Endometrial microvascular endothelial cells (primary cell): ENCODE data around the gene PXDN. TPM values are rescaled to one million over a fixed set of nuclear protein-coding genes. Genes with fewer than 3 reads are reported as not detected.

ENCODE experiments used
- in situ Hi-C: cut with HindIII; loops from 2 replicates; pipeline ENCODE4 v1.10.0; 2017; ENCODE audit warnings: low sequenced_read_pairs, low pct_unique_long_range_greater_than_20kb; ENCODE audit errors: inconsistent ontology term
- total RNA-seq: library from RNA; depleted of rRNA; stranded (reverse); fragments of >200 nt; gene quantifications from one replicate; pipeline ENCODE4 v1.2.3, GENCODE V29; 2015; ENCODE audit errors: inconsistent ontology term

PXDN gene
- total RNA-seq, 1 donor from 2014 or later = 246 TPM

DNA sequence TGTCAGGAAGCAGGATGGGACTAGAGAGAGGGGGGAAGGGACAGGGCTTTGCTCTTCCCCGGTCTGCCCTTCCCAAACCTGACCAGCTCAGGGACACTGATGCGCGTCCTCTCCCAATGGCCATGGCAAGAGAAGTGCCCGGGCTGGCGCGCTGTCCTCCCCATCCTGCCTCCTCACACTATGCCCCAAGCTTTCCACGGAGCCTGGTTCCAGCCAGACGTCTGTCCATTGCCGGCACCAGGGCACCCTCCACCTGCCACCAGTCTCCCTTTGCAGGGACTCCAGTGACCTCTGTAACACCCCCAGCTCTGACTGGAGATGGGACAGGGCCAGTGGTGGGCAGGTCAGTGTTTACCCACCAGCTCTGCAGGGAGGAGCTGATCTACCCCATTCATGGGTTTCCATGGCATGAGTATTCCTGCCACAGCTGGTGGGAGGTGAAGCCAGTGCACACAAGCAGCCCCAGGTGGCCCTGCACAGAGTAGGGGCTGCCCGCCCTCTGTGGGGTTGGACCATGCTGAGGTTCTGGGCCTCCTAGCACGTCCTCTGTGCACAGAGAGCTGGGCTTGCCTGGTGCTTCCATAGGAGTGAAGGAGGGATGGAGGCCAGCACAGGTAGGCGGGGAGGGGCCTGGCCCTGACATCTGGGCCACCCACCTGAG lies 109.5 kb downstream of the PXDN start:
- in situ Hi-C loops = no loop called here

DNA sequence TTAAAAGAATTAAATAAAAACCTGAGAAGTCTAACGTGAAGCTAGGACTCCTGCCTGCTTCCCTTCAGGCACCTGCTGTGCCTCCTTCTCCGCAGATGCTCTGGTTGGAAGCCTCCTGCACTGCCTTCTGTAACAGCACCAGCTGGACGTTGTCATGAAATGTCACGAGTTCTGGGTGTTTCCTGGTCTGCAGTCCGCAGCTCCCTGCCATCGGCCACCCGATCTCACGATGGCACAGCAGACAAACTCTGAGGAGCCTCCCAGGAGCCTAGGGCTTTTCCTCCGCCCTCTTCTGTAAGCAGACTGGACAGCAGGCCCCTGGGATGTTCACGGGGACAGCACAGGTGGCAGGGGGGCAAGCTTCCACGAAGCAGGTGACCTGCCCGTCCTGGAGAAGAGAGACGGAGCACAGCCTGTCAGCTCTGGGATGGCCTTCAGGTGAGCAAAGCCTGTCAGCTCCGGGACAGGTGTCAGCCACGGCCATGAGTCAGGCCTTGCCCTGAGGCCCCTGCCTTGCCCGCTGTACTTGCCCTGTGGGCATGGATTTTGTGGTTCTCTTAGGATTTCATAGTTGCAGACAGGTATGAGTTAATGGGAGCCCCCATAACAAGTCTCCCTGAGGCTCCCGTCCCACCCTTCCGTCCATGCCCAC lies 110.3 kb downstream of the PXDN start:
- in situ Hi-C loops = no loop called here

DNA sequence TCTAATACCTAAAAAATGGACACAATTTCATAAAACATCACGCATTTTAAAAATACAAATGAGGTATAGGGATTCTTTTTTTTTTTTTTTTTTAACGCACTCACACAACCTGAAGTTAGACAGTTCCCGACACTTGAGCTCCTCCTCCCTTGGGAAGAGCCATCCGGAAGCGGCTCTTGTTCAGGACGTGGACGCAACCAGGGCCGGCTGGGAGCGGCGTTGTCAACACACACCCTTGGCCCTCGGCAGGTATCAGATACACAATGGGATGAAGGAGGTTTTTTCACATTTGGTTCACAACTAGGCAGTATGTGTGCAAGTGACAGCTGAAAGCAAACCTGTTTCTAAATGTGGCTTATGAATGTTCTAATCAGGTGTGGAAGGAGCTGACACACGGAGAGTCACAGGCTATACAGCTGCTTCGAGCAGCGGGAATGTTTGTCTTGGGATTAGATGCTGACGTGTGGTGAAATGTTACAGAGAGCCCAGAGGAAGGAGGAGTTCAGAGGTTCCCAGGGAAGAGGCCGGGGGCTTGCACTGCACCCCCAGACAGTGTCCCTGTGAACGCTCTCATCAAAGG lies 111.1 kb downstream of the PXDN start:
- in situ Hi-C loops = no loop called here

DNA sequence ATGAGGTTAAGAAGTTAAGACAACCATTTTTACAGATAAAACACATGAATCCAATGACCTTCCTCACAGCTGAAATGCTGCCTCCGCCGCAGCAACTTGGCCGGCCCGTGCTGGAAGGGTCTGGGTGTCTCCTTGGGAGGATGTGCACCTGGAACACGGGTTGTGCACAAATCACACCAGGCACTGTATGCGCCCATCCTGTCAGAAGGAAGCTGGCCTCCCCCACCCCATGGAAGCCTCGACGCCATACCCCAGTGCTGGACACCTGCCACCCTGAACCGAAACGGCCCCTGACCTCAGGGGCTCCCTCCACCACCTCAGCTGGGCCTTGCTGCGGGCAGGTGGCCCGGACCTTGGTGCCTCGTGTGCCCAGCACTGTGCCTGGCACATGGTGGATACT lies 111.8 kb downstream of the PXDN start:
- in situ Hi-C loops = no loop called here

DNA sequence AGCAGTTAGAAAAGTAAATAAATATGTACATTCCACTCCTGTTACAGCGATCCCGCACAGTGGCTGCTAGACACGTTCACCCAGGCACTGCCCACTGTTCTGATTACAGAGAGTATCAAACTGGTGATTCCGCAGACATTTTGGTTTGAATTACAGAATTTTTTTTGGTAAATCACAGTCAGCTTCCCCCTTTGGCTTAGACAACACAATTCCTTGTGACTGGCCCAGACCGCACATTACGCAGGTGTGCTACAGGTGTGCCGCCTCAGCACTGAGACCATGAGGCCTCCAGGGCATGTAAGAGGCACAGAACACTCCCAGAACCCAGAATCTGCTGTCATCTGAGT lies 112.3 kb downstream of the PXDN start:
- in situ Hi-C loops = no loop called here

DNA sequence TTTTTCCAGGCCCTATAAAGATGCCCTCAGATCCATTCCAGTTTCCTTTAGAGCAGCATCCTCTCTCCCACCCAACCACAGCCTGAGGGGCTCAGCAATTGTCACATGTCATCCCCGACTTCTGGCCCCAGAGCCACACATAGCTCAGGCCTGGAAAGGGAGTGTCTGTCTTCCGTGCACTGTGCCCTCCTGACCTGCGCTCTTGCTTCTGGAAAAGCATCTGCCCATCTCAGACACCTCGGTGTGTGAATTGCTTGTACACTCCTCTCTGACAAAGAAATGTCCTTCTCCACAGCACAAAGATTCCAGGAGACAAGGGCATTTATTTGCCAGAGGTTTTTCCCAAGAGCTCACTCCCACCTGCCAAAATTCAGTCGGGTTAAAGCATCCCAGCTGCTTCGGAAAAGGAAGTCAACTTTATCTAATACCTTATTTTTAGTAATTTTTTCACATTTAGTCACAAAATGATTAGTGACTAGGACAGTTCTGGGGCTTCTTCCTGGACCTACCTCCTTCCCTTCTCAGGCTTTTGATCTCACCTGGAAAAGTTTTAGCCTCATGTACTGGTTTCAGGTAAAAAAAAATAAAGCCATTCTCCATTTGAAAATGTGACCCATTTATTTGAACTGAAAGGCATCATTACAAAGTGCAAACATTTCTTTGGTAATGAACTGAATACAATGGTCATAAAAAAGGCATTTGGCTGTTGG lies 112.9 kb downstream of the PXDN start:
- in situ Hi-C loops = no loop called here

DNA sequence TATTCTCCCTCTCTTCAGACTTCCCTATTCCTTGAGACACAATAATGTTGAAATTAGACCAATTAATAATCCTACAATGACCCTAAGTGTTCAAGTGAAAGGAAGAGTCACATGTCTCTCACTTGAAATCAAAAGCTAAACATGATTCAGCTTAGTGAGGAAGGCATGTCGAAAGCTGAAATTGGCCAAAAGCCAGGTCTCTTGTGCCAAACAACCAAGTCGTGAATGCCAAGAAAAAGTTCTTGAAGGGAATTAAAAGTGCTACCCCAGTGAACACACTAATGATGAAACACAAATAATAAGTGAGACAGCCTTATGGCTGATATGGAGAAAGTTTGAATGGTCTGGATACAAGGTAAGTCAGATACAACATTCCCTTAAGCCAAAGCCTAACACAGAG lies 115.4 kb downstream of the PXDN start:
- in situ Hi-C loops = loop anchor here (10.0 kb wide), 1 partner anchor 46 kb away; no protein-coding TSS in a partner anchor

DNA sequence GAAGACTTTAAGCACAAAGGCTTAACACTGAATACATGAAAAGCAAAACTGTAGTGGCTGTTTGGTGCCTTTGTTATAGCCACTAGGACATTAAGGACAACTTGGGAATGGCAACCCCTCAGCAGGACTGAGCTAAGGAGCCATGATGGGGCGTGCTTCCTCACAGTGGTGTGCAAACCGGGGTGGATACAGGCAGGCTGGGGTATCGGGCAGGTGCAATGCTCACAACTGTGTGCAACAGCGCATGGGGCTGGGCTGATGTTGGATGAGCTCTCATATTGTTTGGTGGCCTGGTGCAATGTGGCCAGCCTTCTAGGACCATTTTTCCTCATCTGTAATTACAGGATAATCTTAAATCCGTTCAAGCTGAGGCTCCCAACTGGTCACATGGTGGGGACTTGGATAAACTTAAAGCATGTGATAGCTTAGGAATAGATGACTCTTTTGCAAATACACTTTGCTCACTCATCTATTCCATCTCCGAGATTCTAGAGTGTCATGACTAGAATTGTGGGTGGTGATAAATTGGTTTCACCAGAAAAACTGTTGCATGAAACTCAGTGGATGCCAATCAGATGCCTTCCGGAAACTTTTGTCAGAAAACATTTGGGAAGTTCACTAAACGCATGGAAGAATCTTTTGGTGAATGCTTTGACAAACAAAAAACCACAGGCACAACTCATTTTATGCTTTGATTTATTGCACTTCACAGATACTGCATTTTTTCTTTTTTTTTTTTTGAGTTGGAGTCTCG lies 116.5 kb downstream of the PXDN start:
- in situ Hi-C loops = loop anchor here (10.0 kb wide), 1 partner anchor 47 kb away; no protein-coding TSS in a partner anchor

DNA sequence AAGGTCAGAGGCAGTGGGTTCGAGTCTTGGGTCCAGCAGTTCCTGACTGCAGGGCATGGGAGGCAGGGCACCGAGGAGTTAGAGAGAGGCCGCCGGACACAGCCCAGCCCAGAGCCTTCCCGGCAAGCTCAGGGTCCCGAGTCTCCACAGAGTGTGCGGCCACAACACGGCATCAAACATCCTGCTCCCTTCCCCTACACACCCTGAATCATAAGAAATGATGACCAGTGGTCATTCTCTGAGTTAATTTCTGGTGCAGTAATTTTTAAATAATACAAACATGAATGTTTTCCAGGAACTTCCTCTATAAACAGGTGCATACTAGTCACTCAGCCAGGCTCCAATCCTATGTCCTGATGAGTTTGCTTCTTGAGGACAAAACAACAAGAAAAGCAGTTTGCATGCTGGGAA lies 118.0 kb downstream of the PXDN start:
- in situ Hi-C loops = loop anchor here (10.0 kb wide), 1 partner anchor 49 kb away; no protein-coding TSS in a partner anchor

DNA sequence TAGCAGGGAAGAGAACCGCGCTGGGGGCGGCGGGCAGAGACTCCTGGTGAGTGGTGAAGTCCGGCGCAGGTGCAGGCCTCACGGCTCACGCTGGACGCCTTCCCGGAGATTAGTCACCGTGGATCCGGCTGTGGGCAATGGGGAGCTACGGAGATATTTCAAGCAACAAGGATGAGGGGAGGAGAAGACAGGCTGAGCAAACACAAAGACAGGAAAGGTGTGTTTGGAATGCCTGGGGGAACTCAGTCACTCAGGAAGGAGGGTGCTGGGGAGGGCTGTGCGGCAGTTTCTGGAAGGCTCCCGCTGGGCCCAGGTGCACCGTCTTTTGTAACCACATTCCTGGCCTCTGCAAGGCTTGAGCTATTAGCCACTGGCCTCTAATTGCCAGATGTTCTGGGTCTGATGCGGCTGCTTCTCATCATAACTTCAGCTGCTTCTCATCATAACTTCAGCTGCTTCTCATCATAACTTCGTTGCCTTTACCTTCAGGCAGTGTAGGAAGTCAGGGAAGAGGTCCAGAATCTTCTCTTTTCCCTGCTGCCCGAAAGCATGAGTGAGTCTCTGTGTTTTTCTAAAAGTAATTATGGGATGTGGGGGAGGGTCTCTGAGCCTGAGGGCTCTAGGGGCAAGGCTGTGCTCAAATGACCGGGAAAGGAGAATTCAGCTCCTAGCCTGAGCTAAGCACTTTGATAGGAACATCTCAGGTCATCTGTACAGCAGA lies 118.9 kb downstream of the PXDN start:
- in situ Hi-C loops = loop anchor here (10.0 kb wide), 1 partner anchor 49 kb away; no protein-coding TSS in a partner anchor

DNA sequence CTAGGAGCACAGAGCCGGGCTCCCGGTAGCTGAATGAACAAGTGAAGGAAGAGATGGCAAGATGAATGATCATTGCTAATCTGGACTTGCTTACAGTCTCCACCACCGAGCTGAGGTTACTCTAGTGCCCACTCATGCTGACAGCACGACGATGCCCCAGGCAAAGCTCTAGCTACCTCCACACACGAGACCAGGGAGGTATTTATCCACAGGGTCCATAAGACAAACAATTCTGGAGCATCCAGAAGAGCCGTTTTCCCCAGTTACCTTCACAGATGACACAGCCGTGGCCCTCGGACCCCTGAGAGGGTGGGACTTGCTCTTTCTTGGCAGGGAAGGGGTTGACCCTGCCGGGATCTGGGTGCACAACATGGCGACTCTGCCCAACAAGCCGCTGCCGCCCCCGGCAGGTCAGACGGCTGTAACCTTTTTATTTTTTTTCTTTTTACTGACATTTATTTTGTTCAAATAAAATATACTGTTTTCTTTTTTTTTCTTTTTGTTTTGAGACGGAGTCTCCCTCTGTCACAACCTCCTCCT lies 120.3 kb downstream of the PXDN start:
- in situ Hi-C loops = loop anchor here (10.0 kb wide), 1 partner anchor 51 kb away; no protein-coding TSS in a partner anchor

DNA sequence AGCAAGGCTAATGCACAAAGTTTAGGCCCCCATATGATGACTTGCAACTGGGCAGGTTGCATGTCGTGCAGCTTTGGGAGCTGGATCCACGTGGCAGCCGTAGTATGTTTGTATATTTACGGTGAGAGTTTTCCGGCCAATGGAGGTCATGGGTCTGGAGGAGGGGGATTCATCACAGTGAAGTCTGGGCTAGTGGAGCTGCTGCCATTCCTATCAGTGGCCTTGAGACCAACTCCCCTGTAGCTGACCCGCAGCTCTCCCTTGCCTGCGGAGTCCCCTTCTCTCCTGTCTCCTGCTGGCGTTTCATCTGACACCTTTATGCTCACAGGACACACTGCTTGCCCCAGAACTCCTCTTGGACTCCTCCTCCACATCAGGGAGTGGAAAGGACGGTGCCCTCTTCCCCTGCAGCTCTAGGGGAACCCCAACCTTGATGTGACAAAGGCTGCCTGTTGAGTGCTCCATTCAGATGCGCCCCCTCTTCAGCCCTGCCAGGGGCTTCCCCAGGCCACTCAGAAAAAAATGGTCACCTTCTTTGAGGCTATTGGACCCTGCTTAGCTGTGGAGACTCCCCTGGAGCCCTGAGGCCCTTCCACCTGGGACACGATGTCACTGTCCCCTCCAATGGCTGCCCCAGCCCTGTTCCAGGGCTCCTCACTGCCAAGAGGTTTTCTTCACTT lies 121.7 kb downstream of the PXDN start:
- in situ Hi-C loops = loop anchor here (10.0 kb wide), 1 partner anchor 52 kb away; no protein-coding TSS in a partner anchor

DNA sequence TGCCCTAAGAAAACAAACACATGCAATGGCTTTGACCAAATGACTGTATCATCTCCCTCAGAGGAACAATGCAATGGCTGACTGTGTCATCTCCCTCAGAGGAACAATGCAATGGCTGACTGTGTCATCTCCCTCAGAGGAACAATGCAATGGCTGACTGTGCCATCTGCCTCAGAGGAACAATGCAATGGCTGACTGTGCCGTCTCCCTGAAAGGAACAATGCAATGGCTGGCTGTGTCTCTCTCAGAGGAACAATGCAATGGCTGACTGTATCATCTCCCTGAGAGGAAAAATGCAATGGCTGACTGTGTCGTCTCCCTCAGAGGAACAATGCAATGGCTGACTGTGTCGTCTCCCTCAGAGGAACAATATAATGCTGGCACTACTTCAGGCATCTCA lies 122.3 kb downstream of the PXDN start:
- in situ Hi-C loops = loop anchor here (10.0 kb wide), 1 partner anchor 53 kb away; no protein-coding TSS in a partner anchor

DNA sequence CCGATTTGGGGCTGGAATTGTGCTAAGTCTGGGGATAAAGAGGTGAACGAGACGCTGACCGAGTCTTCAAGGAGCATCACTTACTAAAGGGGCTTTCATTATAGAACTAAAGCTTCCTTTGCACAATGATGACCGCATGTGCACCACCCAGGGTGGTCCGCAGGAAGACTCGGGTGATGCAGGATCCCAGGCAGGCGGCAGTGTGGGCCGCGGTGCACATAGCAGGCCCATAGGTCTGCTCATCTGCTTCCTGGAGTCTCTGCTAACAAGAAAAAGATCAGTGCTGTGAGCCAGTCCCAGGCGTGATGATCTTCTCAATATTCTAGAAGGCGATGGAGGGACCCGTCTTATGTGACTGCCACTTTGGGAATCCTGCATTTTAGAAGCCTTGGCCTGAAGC lies 122.8 kb downstream of the PXDN start:
- in situ Hi-C loops = loop anchor here (10.0 kb wide), 1 partner anchor 53 kb away; no protein-coding TSS in a partner anchor

DNA sequence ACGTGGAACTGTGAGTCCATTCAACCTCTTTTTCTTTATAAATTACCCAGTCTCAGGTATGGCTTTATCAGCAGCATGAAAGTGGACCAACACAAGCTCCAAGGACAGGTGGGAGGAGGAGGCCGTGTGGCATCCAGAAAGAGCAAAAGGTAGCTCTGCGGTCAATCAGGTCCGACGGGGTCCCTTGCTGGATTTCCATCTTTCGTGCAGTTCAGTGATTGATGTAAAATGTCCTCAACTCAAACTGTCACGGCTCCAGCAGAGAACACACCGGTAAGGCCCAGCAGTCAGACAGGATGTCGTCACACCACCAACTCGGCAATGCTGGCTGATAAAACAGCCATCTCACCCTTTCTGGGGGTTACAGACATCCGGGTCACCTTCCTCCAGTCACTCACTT lies 123.3 kb downstream of the PXDN start:
- in situ Hi-C loops = loop anchor here (10.0 kb wide), 1 partner anchor 54 kb away; no protein-coding TSS in a partner anchor

DNA sequence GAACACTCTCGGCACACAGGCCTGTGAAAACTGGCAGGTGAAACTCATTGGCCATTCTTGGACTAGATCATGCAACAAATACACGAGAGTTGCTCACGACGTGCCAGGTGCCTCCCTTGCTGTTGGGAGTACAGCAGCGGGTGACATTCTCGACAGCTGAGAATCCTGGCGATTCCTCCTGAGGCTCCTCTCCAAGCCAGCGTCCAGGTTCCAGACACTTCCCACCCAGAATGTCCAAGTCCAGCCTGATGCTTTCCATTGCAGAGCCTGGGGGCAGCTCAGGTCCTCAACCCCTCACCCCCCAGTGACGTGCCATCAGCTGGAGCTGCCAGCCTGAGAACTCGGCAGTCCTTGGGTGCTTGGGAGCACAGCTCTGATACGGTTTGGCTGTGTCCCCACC lies 124.2 kb downstream of the PXDN start:
- in situ Hi-C loops = loop anchor here (10.0 kb wide), 1 partner anchor 55 kb away; no protein-coding TSS in a partner anchor

DNA sequence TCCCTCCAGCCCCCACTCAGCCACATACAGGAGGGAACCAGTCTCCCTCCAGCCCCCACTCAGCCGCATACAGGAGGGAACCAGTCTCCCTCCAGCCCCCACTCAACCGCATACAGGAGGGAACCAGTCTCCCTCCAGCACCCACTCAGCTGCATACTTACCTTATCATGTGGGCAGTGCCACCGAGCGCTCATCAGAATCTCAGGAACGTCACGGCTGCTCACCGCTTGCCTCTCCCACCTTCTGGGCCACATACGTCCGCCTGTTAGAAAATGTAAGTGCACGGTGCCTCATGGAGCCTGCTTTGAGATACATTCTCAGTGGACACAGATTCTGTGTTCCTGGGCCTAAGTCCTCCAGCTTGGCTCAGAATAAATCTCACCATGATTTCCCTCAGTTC lies 124.8 kb downstream of the PXDN start:
- in situ Hi-C loops = no loop called here
